Measurements from ENCODE around the gene PF4V1.

PF4V1 gene

DNA sequence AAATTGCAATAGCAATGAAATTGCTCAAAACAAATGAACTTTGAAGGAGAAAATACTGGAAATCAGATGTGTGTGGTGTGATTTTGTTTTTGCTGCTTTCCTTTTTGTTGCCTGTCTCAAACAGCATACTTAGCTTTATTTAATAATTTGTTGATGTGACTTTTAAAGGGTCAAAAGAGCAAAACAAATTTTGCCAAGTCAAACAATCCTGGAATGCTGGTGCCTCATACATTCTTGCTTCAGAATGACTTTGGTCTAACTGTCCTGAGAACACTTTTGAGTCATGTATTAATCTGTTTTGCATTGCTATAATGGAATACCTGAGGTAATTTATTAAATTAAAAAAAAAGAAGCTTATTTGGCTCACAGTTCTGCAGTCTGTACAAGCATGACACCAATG is 3.4 kb downstream of the PF4V1 start:
- H3K36me3 ChIP-seq, result no peaks in the 10 kb centered on the region
- H3K9me3 ChIP-seq, result no peaks in the 10 kb centered on the region
- DNase-seq, result no peak
- peaks cover 4% of the 10 kb centered on the region; the same call in 1 of the 2 replicates for H3K27me3 ChIP-seq
- no peak overlapping the region for H3K4me3 ChIP-seq (ENCODE audit: low read depth, low read length)
- H3K4me1 ChIP-seq, result no peaks in the 10 kb centered on the region
- TF ChIP-seq, protein P1, sequence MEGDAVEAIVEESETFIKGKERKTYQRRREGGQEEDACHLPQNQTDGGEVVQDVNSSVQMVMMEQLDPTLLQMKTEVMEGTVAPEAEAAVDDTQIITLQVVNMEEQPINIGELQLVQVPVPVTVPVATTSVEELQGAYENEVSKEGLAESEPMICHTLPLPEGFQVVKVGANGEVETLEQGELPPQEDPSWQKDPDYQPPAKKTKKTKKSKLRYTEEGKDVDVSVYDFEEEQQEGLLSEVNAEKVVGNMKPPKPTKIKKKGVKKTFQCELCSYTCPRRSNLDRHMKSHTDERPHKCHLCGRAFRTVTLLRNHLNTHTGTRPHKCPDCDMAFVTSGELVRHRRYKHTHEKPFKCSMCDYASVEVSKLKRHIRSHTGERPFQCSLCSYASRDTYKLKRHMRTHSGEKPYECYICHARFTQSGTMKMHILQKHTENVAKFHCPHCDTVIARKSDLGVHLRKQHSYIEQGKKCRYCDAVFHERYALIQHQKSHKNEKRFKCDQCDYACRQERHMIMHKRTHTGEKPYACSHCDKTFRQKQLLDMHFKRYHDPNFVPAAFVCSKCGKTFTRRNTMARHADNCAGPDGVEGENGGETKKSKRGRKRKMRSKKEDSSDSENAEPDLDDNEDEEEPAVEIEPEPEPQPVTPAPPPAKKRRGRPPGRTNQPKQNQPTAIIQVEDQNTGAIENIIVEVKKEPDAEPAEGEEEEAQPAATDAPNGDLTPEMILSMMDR (IDR thresholded peaks at IDR 0.05; ENCODE audit: low read depth, low read length), result no peak

DNA sequence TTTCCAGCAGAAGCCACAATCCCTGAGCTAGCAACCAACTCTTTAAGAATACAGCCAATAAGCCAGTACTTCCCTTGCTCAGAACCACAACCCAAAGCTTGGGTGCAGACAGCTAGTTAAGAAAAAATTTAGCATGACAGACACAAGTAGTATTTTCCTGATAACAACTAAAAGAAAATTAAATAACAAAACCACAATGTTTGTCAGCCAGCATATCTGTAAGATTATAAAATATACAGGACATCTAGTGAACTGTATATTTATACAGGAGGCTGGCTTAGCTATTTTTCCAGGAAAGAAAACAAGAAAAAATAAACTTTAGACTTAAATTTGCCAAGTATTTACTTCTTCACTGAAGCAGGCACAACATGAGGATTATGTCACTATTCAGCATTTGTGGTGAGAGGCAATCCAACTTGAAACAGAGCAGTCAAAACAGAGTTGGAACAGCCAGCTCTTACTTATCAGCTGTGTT is 6.6 kb downstream of the PF4V1 start:
- Histone ChIP-seq H3K27me3 (peaks cover 4% of the 10 kb centered on the region; the same call in 1 of the 2 replicates), H3K9me3 (no peaks in the 10 kb centered on the region), H3K36me3 (no peaks in the 10 kb centered on the region), H3K4me3 (ENCODE audit: low read depth, low read length) (no peak overlapping the region), H3K4me1 (no peaks in the 10 kb centered on the region)
- no peak for DNase-seq
- TF ChIP-seq, protein P1 (IDR thresholded peaks at IDR 0.05; ENCODE audit: low read depth, low read length), result no peak

DNA sequence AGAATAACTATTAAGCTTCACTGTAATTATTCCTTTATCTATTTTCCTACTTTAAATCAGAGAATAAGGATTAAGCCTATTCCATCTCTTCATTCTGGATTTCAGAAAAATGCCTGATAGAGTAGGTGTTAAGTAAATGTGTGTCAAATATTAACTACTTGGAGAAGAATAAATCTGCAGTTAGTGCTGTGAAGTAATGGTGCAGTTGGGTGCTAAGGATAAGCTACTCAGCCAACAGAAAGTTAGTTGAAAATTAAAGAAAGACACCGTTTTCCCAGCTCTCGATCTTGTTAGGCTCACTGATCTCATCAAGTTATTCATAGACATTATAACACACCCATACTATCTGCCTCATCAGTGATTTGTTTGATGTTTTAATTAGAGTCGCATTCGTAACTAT is 7.1 kb downstream of the PF4V1 start:
- no peak overlapping the region for H3K4me3 ChIP-seq (ENCODE audit: low read depth, low read length)
- DNase-seq, result no peak
- no peaks in the 10 kb centered on the region for H3K4me1 ChIP-seq
- TF ChIP-seq, protein P1 (IDR thresholded peaks at IDR 0.05; ENCODE audit: low read depth, low read length), result no peak
- H3K27me3 ChIP-seq, result peaks cover 4% of the 10 kb centered on the region; the same call in 1 of the 2 replicates
- H3K36me3 ChIP-seq, result no peaks in the 10 kb centered on the region
- no peaks in the 10 kb centered on the region for H3K9me3 ChIP-seq

DNA sequence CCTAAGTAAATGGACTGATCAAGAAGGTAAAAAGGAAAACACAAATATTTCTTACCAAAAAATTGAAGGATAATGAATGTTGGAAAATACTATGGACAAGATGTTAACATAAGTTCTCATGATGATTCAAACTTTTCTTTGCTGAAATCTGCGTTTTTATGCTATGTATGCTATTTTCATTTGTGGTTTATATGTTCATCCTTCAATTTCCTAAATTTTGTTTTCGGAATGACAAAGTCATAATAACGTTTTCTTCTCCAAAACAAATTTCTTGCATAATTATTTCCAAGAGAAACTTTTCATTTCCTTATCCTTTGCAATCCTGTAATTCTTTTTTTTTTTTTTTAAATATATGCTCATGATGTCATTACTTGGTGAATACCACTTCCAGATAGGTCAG is 7.8 kb downstream of the PF4V1 start:
- H3K4me1 ChIP-seq, result no peaks in the 10 kb centered on the region
- DNase-seq, result no peak
- H3K4me3 ChIP-seq (ENCODE audit: low read depth, low read length), result no peak overlapping the region
- no peaks in the 10 kb centered on the region for H3K9me3 ChIP-seq
- no peaks in the 10 kb centered on the region for H3K36me3 ChIP-seq
- TF ChIP-seq, protein P1 (IDR thresholded peaks at IDR 0.05; ENCODE audit: low read depth, low read length), result no peak
- peaks cover 4% of the 10 kb centered on the region; the same call in 1 of the 2 replicates for H3K27me3 ChIP-seq

DNA sequence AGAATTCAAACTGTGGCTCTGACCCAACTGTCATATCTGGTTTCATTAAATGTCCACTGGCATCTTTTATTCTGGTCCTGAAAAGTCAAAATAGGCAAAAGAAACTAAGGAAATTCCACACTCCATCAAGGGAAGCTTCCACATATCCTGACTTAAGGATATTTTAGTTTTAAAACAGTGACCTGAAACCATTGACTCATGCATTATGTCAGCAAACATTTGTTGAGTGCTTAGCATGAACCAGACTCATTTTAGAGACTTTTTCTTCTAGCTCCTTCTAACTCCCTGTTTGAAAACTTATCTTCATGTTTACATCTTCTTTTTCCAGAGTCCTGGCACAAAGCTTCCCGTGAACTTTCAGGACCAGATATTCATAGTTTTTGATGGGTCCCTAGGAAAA is 9.2 kb downstream of the PF4V1 start:
- H3K27me3 ChIP-seq, result peaks cover 4% of the 10 kb centered on the region; the same call in 1 of the 2 replicates

DNA sequence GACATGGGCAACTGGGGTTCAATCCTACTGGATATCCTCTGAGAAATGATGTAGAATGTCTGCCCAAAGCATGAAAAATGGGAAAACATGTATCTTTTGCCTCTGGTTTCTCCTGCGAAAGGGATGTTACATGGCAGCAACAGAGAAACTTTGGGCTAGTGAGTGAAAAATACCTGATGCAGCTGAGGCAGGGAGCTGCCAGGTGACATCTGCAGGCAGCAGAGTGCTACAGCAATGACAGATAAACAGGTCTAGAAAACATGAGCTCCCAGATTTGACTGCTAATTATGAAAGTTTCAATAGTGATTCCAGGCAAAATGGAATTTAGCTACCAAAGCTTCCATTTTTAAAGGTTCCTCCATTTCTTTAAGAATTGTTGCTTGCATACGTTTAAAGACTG is 11.3 kb downstream of the PF4V1 start:
- Histone ChIP-seq H3K36me3 (no peaks in the 10 kb centered on the region), H3K4me3 (ENCODE audit: low read depth, low read length) (no peak overlapping the region), H3K4me1 (no peaks in the 10 kb centered on the region), H3K27me3 (peaks cover 16% of the 10 kb centered on the region), H3K9me3 (no peaks in the 10 kb centered on the region)
- no peak for DNase-seq
- TF ChIP-seq, protein P1 (IDR thresholded peaks at IDR 0.05; ENCODE audit: low read depth, low read length), result peak; percentile 22; the same call in 1 of the 2 replicates

More for the DNA sequence above, 9.2 kb downstream of the PF4V1 start:
- no peaks in the 10 kb centered on the region for H3K4me1 ChIP-seq
- H3K36me3 ChIP-seq, result no peaks in the 10 kb centered on the region
- TF ChIP-seq, protein P1 (IDR thresholded peaks at IDR 0.05; ENCODE audit: low read depth, low read length), result no peak
- DNase-seq, result no peak
- H3K9me3 ChIP-seq, result no peaks in the 10 kb centered on the region
- no peak overlapping the region for H3K4me3 ChIP-seq (ENCODE audit: low read depth, low read length)
